Mammary microvascular endothelial cell (primary cell): ENCODE results near the gene PXN. TPM values are rescaled to one million over a fixed set of nuclear protein-coding genes. Genes with fewer than 3 reads are reported as not detected.

Experiments
- total RNA-seq: library from RNA; depleted of rRNA; stranded (reverse); fragments of >200 nt; gene quantifications from 2 replicates; pipeline ENCODE4 v1.2.3, GENCODE V29; 2015

The PXN gene
- total RNA-seq = 202 and 234 TPM in 2 replicates

GRCh38 chr12:120265473-120266179 lies at the start of gene PXN:
Gene PXN, minus strand, starts transcription at chr12:120265730. Its CDS starts 101 bp downstream, at chr12:120265629.

DNA sequence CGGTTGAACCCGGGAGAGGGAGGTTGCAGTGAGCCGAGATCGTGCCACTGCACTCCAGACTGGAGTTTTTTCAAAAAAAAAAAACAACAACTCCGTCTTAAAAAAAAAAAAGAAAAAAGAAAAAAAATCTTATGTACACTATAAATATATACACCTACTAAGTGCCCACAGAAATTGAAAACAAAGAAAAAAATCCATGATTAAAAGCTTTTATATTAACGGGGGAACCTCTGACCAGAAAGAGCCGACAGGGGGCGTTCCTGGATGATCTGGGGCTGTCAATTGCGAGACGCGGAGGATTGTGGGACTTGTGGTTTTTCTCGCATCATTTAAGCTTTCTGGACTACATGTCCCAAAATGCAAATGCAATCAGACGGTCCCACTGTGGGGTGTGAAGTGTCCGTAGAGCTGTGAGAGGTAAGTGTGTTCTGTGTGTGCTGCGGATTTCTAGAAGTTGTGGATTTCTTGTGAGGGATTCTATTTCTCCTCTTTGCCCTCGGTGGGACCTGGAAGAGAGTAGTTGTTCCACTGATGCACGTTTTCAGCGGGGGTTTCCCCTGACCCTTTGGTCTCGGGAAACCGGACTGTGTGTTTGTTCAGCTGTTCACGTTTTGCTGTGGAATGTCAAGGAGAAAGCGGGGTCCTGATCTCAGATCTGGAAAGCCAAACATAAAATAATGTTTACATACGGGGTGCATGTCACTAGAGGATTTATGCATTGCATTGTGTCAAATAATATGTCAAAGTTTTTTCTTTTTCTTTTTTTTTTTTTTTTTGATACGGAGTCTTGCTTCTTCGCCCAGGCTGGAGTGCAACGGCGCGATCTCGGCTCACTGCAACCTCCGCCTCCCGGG lies 36.7 kb upstream of the PXN start, which contains the start of gene SIRT4:
SIRT4 (plus strand) TSS at position 360 of the 854 bp plus-strand sequence. CDS start 1,241 bp downstream, outside the sequence.

DNA sequence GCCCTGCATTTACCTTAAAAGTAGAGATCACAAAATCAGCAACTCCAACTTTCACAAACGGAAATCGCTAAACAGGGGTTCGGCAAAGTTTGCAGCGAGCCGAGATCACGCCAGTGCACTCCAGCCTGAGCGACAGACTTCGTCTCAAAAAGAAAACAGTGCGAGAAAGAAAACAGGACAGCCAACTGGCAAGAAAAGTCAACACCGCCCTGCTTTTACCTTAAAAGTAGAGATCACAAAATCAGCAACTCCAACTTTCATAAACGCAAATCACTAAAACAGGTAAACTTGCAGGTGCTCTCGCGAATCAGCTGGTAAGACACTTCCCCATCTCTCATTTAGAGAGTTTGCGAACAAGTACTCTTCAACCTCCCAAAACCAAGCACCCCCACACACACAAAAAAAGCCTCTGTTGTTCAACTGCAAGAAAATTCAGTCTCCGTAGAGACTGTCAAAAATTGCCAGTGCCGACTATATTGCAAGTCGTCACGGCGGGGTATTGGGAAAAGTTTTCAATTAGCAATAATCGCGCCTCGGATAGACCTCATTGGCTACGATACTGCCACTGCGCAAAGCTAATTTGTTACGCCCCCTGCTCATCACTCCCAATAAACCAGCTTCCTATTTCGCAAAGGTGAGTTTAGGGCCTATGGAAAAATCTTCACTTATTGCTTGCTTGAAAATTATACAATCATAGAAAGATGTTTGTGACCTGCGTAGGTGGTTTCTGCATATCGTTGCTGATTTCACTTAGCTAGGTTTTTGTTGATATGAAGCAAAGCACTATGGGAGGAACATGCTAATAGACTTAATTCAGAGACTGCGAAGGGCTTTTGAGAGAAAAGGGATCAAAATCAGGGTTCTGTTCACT lies 27.4 kb upstream of the PXN start, which contains the start of gene RNU4-1:
RNU4-1 (minus strand) TSS at position 577 of the 871 bp plus-strand sequence.

GRCh38 chr12:120194534-120195395 lies 70.8 kb downstream of the PXN start, which contains the start of gene GCN1:
Gene GCN1, minus strand, starts transcription at chr12:120194715. Its CDS starts 18 bp downstream, at chr12:120194697.

Other genes starting within 250 kb of the PXN start
- gene RAB35, start 149.0 kb downstream of the PXN start, total RNA-seq = 46.3 and 48.2 TPM in 2 replicates
- gene GCN1, start 71.0 kb downstream of the PXN start, total RNA-seq = 72.3 and 80.8 TPM in 2 replicates
- 3,866 and 3,958 TPM in 2 replicates for gene RPLP0, start 64.6 kb downstream of the PXN start, total RNA-seq
- under 0.01 TPM in 2 replicates for gene RNU4-2, start 26.2 kb upstream of the PXN start, total RNA-seq
- under 0.01 TPM in 2 replicates for gene RNU4-1, start 27.5 kb upstream of the PXN start, total RNA-seq
- gene SIRT4, start 36.6 kb upstream of the PXN start, total RNA-seq = 0.59 and 0.67 TPM in 2 replicates
- gene PLA2G1B, start 62.0 kb upstream of the PXN start, total RNA-seq = not detected in 2 replicates
- not detected in 2 replicates for gene MSI1, start 103.4 kb upstream of the PXN start, total RNA-seq
- 527 and 626 TPM in 2 replicates for gene COX6A1, start 172.4 kb upstream of the PXN start, total RNA-seq
- 75.9 and 81.4 TPM in 2 replicates for gene TRIAP1, start 180.7 kb upstream of the PXN start, total RNA-seq
- gene GATC, start 180.7 kb upstream of the PXN start, total RNA-seq = 17.2 and 19.0 TPM in 2 replicates
- gene SRSF9, start 204.0 kb upstream of the PXN start, total RNA-seq = 104 and 109 TPM in 2 replicates
- 569 and 585 TPM in 2 replicates for gene DYNLL1, start 230.4 kb upstream of the PXN start, total RNA-seq